HG02588 (cell line): Measurements from ENCODE around the gene PCDH7.

Source experiments
- ATAC-seq: cut with Tn5 transposase; IDR thresholded peaks from one replicate; pipeline ENCODE4 v1.9.1; 2021; ENCODE audit warnings: mild to moderate bottlenecking, moderate library complexity; ENCODE audit not compliant: unreplicated experiment

PCDH7 gene

DNA sequence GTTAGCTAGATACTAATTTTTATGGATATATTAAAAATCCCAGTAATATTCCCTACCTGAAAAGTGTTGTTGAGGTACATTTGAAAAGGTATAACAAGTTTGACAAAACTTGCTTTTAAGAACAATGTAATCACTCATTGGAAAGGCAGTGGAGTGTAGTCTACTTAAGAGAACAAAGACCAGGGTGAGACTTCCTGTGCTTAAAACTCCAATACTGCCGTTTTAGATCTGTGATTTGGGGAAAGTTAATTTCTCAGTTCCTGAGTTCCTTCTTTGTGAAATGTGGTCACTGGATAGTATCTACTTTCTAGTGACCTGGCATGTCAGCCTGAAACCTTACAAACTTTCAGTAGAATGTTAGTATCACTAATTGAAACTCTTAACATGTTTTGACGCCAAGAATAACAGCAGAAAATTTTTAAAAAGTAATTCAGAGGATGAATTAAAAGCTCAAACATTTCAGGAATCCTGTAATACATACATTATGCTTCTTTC is 56.8 kb downstream of the PCDH7 start:
- ATAC-seq: no peak
